K562 (cell line): ENCODE results near the gene ADAMTSL3. TPM values are rescaled to one million over a fixed set of nuclear protein-coding genes. Genes with fewer than 3 reads are reported as not detected.
"Not testable (repeated sequence)": the region's sequence is repeated elsewhere in the genome, so short reads cannot be mapped to it uniquely, and the experiment has no call there.

Experiments used
- ATAC-seq: fragments of 200-7000 bp; cut with Tn5 transposase; 3 replicates; pipeline ENCODE4 v1.9.1; 2020; ENCODE audit warnings: moderate library complexity
- BruUV-seq: library from RNA; stranded (reverse); fragments of 400-500 nt; replicated peaks from 2 replicates; lab custom pipeline; 2021; lab: Mats Ljungman, UMichigan
- CTCF ChIA-PET: fragments of 300-600 bp; formaldehyde crosslinking; extraction: SDS; loops from one replicate; lab custom pipeline; 2021; ENCODE audit warnings: low intra/inter-chr PET ratio; lab: Yijun Ruan, JAX
- POLR2A ChIA-PET: fragments of 300-600, 350-650 bp; sonication (Branson Sonifier 250); formaldehyde crosslinking; extraction: SDS; loops from one replicate; lab custom pipeline; 2021; ENCODE audit warnings: antibody characterized with exemption, inconsistent platforms; lab: Yijun Ruan, JAX
- DNase-seq, 4 experiments: peaks; one replicate each; pipeline versions ENCODE4 v3.0.0 to v3.0.0-alpha.2; 2011 to 2018; ENCODE audit warnings: low spot score in 3 of 4, mixed read lengths in 3 of 4; ENCODE audit errors: extremely low read depth in 1 of 4
- FAIRE-seq: peaks from 2 replicates; lab custom pipeline; 2011; peaks lifted over from hg19 to GRCh38; lab: Jason Lieb, UNC
- H2AFZ ChIP-seq: 2 replicates; pipeline ENCODE4 v1.6.0; 2011; ENCODE audit warnings: low read depth, low read length, control low read depth, inconsistent platforms
- H3K27ac ChIP-seq: fragments of 200-600 bp; 3 replicates; pipeline ENCODE4 v1.8.0; 2011; ENCODE audit warnings: low read depth, mild to moderate bottlenecking, control low read depth, inconsistent platforms, low read length, moderate library complexity, mixed read lengths; ENCODE audit errors: extremely low read depth
- H3K27me3 ChIP-seq, 2 experiments: fragments of 300-600 bp in 1 of 2; 2 replicates in 1 of 2; 3 replicates in 1 of 2; pipeline versions ENCODE4 v1.6.0 to v1.8.0; 2011; ENCODE audit warnings: inconsistent platforms in 2 of 2, low read length in 2 of 2, mild to moderate bottlenecking in 1 of 2, mixed read lengths in 1 of 2, moderate library complexity in 1 of 2; ENCODE audit not compliant: control insufficient read depth in 2 of 2, insufficient read depth in 2 of 2
- H3K36me3 ChIP-seq: fragments of 300-600 bp; 3 replicates; pipeline ENCODE4 v1.8.0; 2011; ENCODE audit warnings: mild to moderate bottlenecking, low read length, inconsistent platforms; ENCODE audit not compliant: control insufficient read depth, insufficient read depth
- H3K4me1 ChIP-seq, 2 experiments: fragments of 200-600 bp in 1 of 2; replicated peaks in 1 of 2; 2 replicates in 1 of 2; 3 replicates in 1 of 2; pipeline versions ENCODE4 v1.5.1 to v1.8.0; 2011; ENCODE audit warnings: inconsistent platforms in 2 of 2, low read length in 2 of 2, mild to moderate bottlenecking in 1 of 2, mixed read lengths in 1 of 2, moderate library complexity in 1 of 2; ENCODE audit not compliant: control insufficient read depth in 2 of 2, insufficient read depth in 2 of 2
- H3K4me2 ChIP-seq: 2 replicates; pipeline ENCODE4 v1.6.1; 2011; ENCODE audit warnings: low read length, control low read depth, inconsistent platforms, mixed read lengths; ENCODE audit not compliant: insufficient read depth
- H3K4me3 ChIP-seq: fragments of 200-600 bp; sonication (generic), shearing (Covaris generic); 2 replicates; pipeline ENCODE4 v1.5.1; 2016; ENCODE audit warnings: control low read depth, inconsistent platforms
- H3K79me2 ChIP-seq: fragments of 200-600 bp; 3 replicates; pipeline ENCODE4 v1.8.0; 2011; ENCODE audit warnings: low read length, inconsistent platforms; ENCODE audit not compliant: control insufficient read depth, insufficient read depth
- H3K9ac ChIP-seq, 2 experiments: 2 replicates each; pipeline versions ENCODE4 v1.6.0 to v1.6.1; 2011; ENCODE audit warnings: low read depth in 2 of 2, low read length in 2 of 2, control low read depth in 1 of 2, inconsistent platforms in 1 of 2, mild to moderate bottlenecking in 1 of 2, mixed read lengths in 1 of 2; ENCODE audit not compliant: insufficient read depth in 1 of 2
- H3K9me1 ChIP-seq: one replicate; pipeline ENCODE4 v1.6.0; 2011; ENCODE audit warnings: inconsistent platforms, mild to moderate bottlenecking, low read length, moderate library complexity; ENCODE audit not compliant: control insufficient read depth, insufficient read depth
- H3K9me3 ChIP-seq: replicated peaks from 2 replicates; pipeline ENCODE4 v1.5.1; 2011; ENCODE audit warnings: low read depth, low read length, inconsistent platforms; ENCODE audit not compliant: control insufficient read depth, insufficient read depth
- H4K20me1 ChIP-seq: replicated peaks from 2 replicates; pipeline ENCODE4 v1.6.1; 2011; ENCODE audit warnings: low read length, inconsistent platforms, mixed read lengths; ENCODE audit not compliant: control insufficient read depth, insufficient read depth
- ATF3 ChIP-seq, 2 experiments: fragments of 450-650 bp in 1 of 2; sonication (generic) in 1 of 2; formaldehyde crosslinking in 1 of 2; IDR thresholded peaks in 1 of 2; conservative IDR thresholded peaks in 1 of 2; 2 replicates each; pipeline versions ENCODE4 v1.6.1 to v1.8.1; 2016 to 2023; ENCODE audit warnings: mild to moderate bottlenecking in 2 of 2, moderate library complexity in 2 of 2, inconsistent platforms in 1 of 2, missing genetic modification reagents in 1 of 2
- KDM5B ChIP-seq: fragments of 200-600 bp; sonication (generic); IDR thresholded peaks from 2 replicates; pipeline ENCODE4 v1.6.1; 2012; ENCODE audit warnings: low read depth, mild to moderate bottlenecking, moderate library complexity, low read length, control low read depth, inconsistent platforms; ENCODE audit not compliant: insufficient replicate concordance
- ZFX ChIP-seq: sonication (generic); formaldehyde crosslinking; IDR thresholded peaks from 2 replicates; pipeline ENCODE4 v1.8.0; 2022; ENCODE audit warnings: mild to moderate bottlenecking, missing genetic modification reagents, moderate library complexity
- WGBS: fragments of 100-300 bp; shearing (Covaris generic); methylation state at CpG from one replicate; pipeline ENCODE4 v1.1.6; 2016; ENCODE audit warnings: low coverage, mixed read lengths; ENCODE audit not compliant: insufficient coverage; ENCODE audit errors: missing lambda C conversion rate; 5-methylcytosine and 5-hydroxymethylcytosine counted together
- in situ Hi-C: fragments of 300-500 bp; cut with MboI; formaldehyde crosslinking; loops from 4 replicates; pipeline ENCODE4 v1.15.0; 2018; ENCODE audit warnings: inconsistent platforms, mixed read lengths
- intact Hi-C: fragments of 100-400 bp; cut with micrococcal nuclease; formaldehyde crosslinking; loops from 2 replicates; pipeline ENCODE4 v1.14.2; 2022
- polyA plus RNA-seq, 8 experiments: library from polyadenylated mRNA; depleted of rRNA in 4 of 8; stranded (reverse) in 5 of 8; unstranded in 3 of 8; fragments of >200 nt; fragmentation: Nextera tagmentation in 2 of 8; fragmentation: Illumina TruSeq in 1 of 8; extraction: Ambion mirVana in 2 of 8; extraction: Trizol in 1 of 8; gene quantifications; 2 replicates each; pipeline versions ENCODE4 v1.2.1 to v1.2.3, GENCODE V29; 2011 to 2014; ENCODE audit warnings: inconsistent platforms in 1 of 8, missing spikeins in 1 of 8
- total RNA-seq, 7 experiments: library from RNA; depleted of rRNA in 6 of 7; stranded (reverse); fragments of >200 nt in 6 of 7; fragmentation: Illumina TruSeq in 2 of 7; extraction: Trizol in 2 of 7; gene quantifications; 2 replicates each; pipeline versions ENCODE4 v1.2.1 to v1.2.3, GENCODE V29; 2011 to 2021; ENCODE audit warnings: low replicate concordance in 1 of 7

ADAMTSL3 gene
- total and polyA plus RNA-seq, 9 of the 15 experiments (the other 6 are each of a cell fraction or from before 2014, with no cell fraction given), result 0.01 to 0.18 (median 0.07) TPM; not detected in 3

GRCh38 chr15:84050076-84050475 is 396.2 kb downstream of the ADAMTSL3 start (continued):
- TF ChIP-seq ATF3 (IDR thresholded peaks at IDR 0.05) (no peak), ATF3 (CRISPR knock-in tag; conservative IDR thresholded peaks at IDR 0.05) (no peak), ZFX (no peak), KDM5B (no peak)

- H2AFZ ChIP-seq, H3K9ac ChIP-seq, POLR2A ChIA-PET, H3K4me3 ChIP-seq, H3K27me3 ChIP-seq, DNase-seq, CTCF ChIA-PET, BruUV-seq, H3K9me1 ChIP-seq, H3K9me3 ChIP-seq, H3K4me2 ChIP-seq, intact Hi-C loops, H3K79me2 ChIP-seq, ATAC-seq, H3K4me1 ChIP-seq, H3K36me3 ChIP-seq, H4K20me1 ChIP-seq, H3K27ac ChIP-seq: not testable (repeated sequence)
- peak; percentile 35 for FAIRE-seq
- in situ Hi-C loops, result loop anchor here (10.0 kb wide), 1 partner anchor 1766 kb away; no protein-coding TSS in a partner anchor
- WGBS, result no CpG with 5 or more reads among the region's 1 CpG
Measured at GRCh38 chr15:84051146-84051545, 397.2 kb downstream of the ADAMTSL3 start.

- H3K9me3 ChIP-seq, DNase-seq, H4K20me1 ChIP-seq, H3K4me3 ChIP-seq, H3K36me3 ChIP-seq, H3K4me2 ChIP-seq, CTCF ChIA-PET, H3K9me1 ChIP-seq, H3K27me3 ChIP-seq, H2AFZ ChIP-seq, intact Hi-C loops, BruUV-seq, H3K27ac ChIP-seq, H3K79me2 ChIP-seq, POLR2A ChIA-PET, H3K4me1 ChIP-seq, H3K9ac ChIP-seq: not testable (repeated sequence)
- in situ Hi-C loops, result loop anchor here (10.0 kb wide), 1 partner anchor 1770 kb away; no protein-coding TSS in a partner anchor
- 0% methylated on average over 1 of the region's 1 CpG for WGBS
- ATAC-seq (peak; percentile 77), FAIRE-seq (peak; percentile 90)
Measured at GRCh38 chr15:84054544-84054943, 400.6 kb downstream of the ADAMTSL3 start.
